ENCODE results near the gene TJP3. TPM values are rescaled to one million over a fixed set of nuclear protein-coding genes. Genes with fewer than 3 reads are reported as not detected.

Gene TJP3
- total RNA-seq, 4 donors from 2014 or later = 0.06 to 4.2 (median 0.17) TPM; not detected in 1

DNA sequence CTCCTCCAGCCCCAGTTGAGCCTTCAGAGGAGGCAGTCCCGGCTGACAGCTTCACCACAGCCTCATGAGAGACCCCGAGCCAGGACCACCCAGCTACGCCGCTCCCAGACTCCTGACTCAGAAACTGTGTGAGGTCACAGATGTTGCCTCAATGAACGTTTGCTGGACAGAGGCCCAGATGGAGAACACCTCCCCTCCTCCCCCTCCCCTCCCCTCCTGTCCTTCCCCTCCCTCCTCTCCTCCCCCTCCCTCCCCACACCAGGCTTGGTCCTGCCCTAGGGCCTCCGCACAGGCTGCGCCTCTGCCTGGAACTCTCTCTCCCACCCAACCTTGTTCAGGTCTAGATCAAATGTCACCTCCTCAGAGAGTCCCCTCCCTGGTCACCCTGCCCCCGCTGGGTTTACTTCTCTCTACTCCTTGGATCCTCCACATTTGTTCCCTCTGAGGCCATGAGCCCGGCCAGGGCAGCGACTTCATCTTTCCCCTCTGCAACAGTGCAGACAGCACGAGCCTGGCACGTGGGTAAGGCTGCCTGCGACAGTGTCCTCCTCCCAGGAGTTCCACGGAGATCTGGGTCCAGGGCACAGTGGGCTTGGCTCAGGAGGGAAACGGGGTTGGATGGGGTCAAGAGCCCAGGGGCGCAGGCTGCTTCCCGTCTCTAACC is 25.3 kb upstream of the TJP3 start:
- intact Hi-C loops (cut with DNase I) = no loop called here
- TF ChIP-seq POLR2A (IDR thresholded peaks at IDR 0.05; ENCODE audit: low read depth) = no peak
- TF ChIP-seq EP300 (IDR thresholded peaks at IDR 0.05) = no peak
- TF ChIP-seq POLR2AphosphoS5 (IDR thresholded peaks at IDR 0.05) = no peak
- TF ChIP-seq, protein P1, sequence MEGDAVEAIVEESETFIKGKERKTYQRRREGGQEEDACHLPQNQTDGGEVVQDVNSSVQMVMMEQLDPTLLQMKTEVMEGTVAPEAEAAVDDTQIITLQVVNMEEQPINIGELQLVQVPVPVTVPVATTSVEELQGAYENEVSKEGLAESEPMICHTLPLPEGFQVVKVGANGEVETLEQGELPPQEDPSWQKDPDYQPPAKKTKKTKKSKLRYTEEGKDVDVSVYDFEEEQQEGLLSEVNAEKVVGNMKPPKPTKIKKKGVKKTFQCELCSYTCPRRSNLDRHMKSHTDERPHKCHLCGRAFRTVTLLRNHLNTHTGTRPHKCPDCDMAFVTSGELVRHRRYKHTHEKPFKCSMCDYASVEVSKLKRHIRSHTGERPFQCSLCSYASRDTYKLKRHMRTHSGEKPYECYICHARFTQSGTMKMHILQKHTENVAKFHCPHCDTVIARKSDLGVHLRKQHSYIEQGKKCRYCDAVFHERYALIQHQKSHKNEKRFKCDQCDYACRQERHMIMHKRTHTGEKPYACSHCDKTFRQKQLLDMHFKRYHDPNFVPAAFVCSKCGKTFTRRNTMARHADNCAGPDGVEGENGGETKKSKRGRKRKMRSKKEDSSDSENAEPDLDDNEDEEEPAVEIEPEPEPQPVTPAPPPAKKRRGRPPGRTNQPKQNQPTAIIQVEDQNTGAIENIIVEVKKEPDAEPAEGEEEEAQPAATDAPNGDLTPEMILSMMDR (IDR thresholded peaks at IDR 0.05) = no peak
- H3K27ac ChIP-seq (replicated peaks in 1 of 4) = peak overlapping the region; percentile 52 to 75 (median 68)
- peaks cover 6 to 19% (median 18%) of the 10 kb centered on the region in 4 donors for H3K36me3 ChIP-seq
- H3K4me1 ChIP-seq = peaks cover 24 to 71% (median 63%) of the 10 kb centered on the region in 4 donors
- H3K4me3 ChIP-seq = no peak overlapping the region
- 42% methylated on average over 10 of the region's 17 CpGs for WGBS
- DNase-seq (ENCODE audit: extremely low spot score) = no peak
- no peaks in the 10 kb centered on the region for H3K27me3 ChIP-seq
- peaks cover 0 to 5% (median 0%) of the 10 kb centered on the region in 4 donors for H3K9me3 ChIP-seq

DNA sequence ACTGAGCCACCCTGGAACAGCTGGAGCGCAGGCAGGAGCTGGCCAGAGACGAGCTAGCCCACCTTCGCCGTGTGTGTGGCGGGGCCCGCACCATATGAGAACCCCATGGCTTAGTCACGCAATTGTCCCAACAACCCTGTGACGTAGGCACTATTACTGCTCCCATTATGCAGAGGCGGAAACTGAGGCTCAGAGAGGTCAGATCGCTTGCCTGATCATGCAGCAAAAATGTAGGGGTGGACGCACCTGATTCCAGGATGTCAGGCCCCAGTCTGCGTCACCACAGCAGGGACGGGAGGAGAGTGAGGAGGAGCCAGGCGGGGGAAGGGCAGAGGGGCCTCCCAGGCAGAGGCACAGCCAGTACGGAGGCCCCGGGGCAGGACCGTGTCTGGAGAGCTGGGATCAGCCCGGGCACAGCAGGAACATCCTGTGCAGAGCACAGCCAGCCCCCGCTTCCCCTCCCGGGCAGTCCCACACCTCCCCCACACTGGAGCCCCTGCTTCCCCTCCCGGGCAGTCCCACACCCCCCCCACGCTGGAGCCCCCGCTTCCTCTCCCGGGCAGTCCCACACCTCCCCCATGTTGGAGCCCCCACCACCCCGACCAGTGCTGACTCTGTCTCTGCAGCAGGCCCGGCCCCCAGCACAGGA is 24.7 kb upstream of the TJP3 start:
- Histone ChIP-seq H3K27me3 (no peaks in the 10 kb centered on the region), H3K36me3 (peaks cover 6 to 19% (median 18%) of the 10 kb centered on the region in 4 donors), H3K4me1 (peaks cover 29 to 77% (median 69%) of the 10 kb centered on the region in 4 donors), H3K27ac (replicated peaks in 1 of 4) (peak overlapping the region; percentile 52 to 75 (median 68)), H3K4me3 (no peak overlapping the region), H3K9me3 (peaks cover 0 to 5% (median 0%) of the 10 kb centered on the region in 4 donors)
- TF ChIP-seq POLR2A (IDR thresholded peaks at IDR 0.05; ENCODE audit: low read depth) = no peak
- peak; percentile 33 to 67 for TF ChIP-seq POLR2AphosphoS5 (IDR thresholded peaks at IDR 0.05)
- TF ChIP-seq, protein P1 (IDR thresholded peaks at IDR 0.05) = no peak
- 56% methylated on average over 18 of the region's 26 CpGs for WGBS
- no peak for DNase-seq (ENCODE audit: extremely low spot score)
- intact Hi-C loops (cut with DNase I) = no loop called here

DNA sequence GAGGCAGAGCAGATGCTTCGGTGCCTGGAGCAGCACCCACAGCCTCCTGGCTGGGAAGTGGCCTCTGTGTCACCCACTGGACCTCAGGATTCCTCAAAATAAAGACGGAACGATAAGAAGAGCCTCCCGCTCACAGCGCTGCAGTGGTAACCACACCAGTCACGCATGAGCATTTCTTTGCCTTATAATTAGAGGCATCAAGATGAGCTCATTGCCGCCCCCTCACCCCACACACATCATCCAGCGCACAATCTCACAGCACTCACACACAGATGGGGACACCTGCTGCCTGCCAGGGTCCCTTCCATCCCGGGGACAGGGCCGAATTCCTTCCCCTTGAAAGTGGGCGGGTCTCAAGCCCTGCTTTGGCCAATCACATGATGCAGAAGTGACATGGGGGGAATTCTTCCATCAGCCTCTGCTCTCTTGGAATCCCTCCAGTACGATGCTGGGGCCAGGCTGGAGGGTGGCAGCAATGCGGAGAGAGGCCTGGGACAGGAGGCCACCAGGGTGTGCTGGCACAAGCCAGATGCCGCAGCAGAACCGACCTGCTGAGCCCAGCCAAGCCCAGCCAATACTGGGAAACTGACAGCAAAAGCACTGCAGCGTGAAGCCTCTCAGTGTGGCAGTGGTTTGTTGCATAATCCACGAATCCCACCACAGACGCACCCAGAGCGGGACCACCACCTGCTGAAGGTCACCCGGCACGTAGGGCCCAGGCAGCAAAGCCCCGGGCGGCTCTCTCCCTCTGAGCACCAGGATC is 23.9 kb upstream of the TJP3 start:
- 90% methylated on average over 23 of the region's 23 CpGs for WGBS
- intact Hi-C loops (cut with DNase I) = no loop called here
- Histone ChIP-seq H3K27ac (replicated peaks in 1 of 4) (peak overlapping the region; percentile 20 to 75 (median 68)), H3K4me3 (no peak overlapping the region), H3K9me3 (peaks cover 0 to 5% (median 0%) of the 10 kb centered on the region in 4 donors), H3K4me1 (peaks cover 29 to 84% (median 77%) of the 10 kb centered on the region in 4 donors), H3K27me3 (no peaks in the 10 kb centered on the region), H3K36me3 (peaks cover 6 to 19% (median 16%) of the 10 kb centered on the region in 4 donors)
- DNase-seq (ENCODE audit: extremely low spot score) = no peak
- TF ChIP-seq POLR2A (IDR thresholded peaks at IDR 0.05; ENCODE audit: low read depth) (no peak), EP300 (IDR thresholded peaks at IDR 0.05) (no peak), POLR2AphosphoS5 (IDR thresholded peaks at IDR 0.05) (no peak)
- TF ChIP-seq, protein P1 (IDR thresholded peaks at IDR 0.05) = no peak

DNA sequence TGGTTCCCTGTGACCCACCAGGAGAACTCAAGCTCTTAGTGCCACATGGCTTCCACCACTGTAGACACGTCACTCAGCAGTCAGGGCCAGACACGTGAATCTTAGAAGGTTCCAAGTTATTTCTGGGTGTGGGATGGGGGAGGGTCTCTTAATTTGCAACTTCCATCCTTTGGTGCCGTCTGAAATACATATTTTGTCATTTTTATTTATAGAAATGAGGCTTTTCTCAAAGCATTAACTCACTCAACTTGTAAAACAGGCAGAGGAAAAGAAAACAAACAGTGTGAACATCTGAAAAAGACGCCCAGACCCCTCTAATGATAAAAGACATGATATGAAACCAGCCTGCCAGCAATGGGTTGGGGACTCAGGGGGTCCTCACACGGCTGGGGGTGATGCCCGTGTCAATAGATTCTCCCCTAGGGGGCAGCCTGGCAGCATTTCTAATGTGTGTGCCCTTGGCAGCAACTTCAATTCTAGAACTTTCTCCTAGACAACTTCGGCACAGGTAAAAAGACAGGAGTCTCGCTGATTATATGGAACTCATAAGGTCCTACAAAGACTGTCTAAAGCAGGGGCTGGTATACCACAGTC is 23.3 kb upstream of the TJP3 start:
- DNase-seq (ENCODE audit: extremely low spot score) = no peak
- WGBS = 58% methylated on average over 8 of the region's 8 CpGs
- intact Hi-C loops (cut with DNase I) = no loop called here
- H3K4me1 ChIP-seq = peaks cover 29 to 91% (median 77%) of the 10 kb centered on the region in 4 donors
- no peaks in the 10 kb centered on the region for H3K27me3 ChIP-seq
- peaks cover 6 to 14% (median 10%) of the 10 kb centered on the region in 4 donors for H3K36me3 ChIP-seq
- H3K27ac ChIP-seq (replicated peaks in 1 of 4) = peak overlapping the region; percentile 20 to 75 (median 68)
- TF ChIP-seq EP300 (IDR thresholded peaks at IDR 0.05) = no peak
- TF ChIP-seq POLR2A (IDR thresholded peaks at IDR 0.05; ENCODE audit: low read depth) = no peak
- no peak for TF ChIP-seq POLR2AphosphoS5 (IDR thresholded peaks at IDR 0.05)
- TF ChIP-seq, protein P1 (IDR thresholded peaks at IDR 0.05) = no peak
- H3K4me3 ChIP-seq = no peak overlapping the region
- peaks cover 0 to 5% (median 0%) of the 10 kb centered on the region in 4 donors for H3K9me3 ChIP-seq

Data from esophagus muscularis mucosa (tissue), 4 donors.